HEK293 (cell line): ENCODE measurements around the gene ITGA3.
A peak's percentile ranks its signal among the peaks of the same experiment; 100 is the strongest.

Experiments used
- PBX3 ChIP-seq: sonication (generic); formaldehyde crosslinking; IDR thresholded peaks from 2 replicates; pipeline ENCODE4 v1.8.1; 2022; ENCODE audit warnings: mild to moderate bottlenecking, moderate library complexity, missing genetic modification reagents
- SP2 ChIP-seq: fragments of 450-650 bp; formaldehyde crosslinking; IDR thresholded peaks from 2 replicates; pipeline ENCODE4 v1.5.1; 2016; ENCODE audit warnings: missing biosample characterization, missing genetic modification characterization
- ZBTB49 ChIP-seq: fragments of 450-650 bp; formaldehyde crosslinking; IDR thresholded peaks from 2 replicates; pipeline ENCODE4 v1.5.1; 2016; ENCODE audit warnings: missing biosample characterization, missing genetic modification characterization, low read depth
- ZFP37 ChIP-seq: fragments of 450-650 bp; formaldehyde crosslinking; IDR thresholded peaks from 2 replicates; pipeline ENCODE4 v1.5.1; 2016; ENCODE audit warnings: missing biosample characterization, missing genetic modification characterization
- ZFP41 ChIP-seq: fragments of 450-650 bp; formaldehyde crosslinking; IDR thresholded peaks from 2 replicates; pipeline ENCODE4 v1.5.1; 2016; ENCODE audit warnings: missing biosample characterization, missing genetic modification characterization, borderline replicate concordance
- ZNF184 ChIP-seq: fragments of 450-650 bp; IDR thresholded peaks from 2 replicates; pipeline ENCODE4 v1.5.1; 2018; ENCODE audit warnings: missing biosample characterization, mild to moderate bottlenecking, missing genetic modification characterization
- ZNF239 ChIP-seq: fragments of 450-650 bp; formaldehyde crosslinking; IDR thresholded peaks from 2 replicates; pipeline ENCODE4 v1.5.1; 2016; ENCODE audit warnings: missing biosample characterization, missing genetic modification characterization
- ZNF292 ChIP-seq: fragments of 450-650 bp; formaldehyde crosslinking; IDR thresholded peaks from 2 replicates; pipeline ENCODE4 v1.5.1; 2016; ENCODE audit warnings: low read depth, missing biosample characterization, missing genetic modification characterization, borderline replicate concordance
- ZNF416 ChIP-seq: fragments of 450-650 bp; formaldehyde crosslinking; IDR thresholded peaks from 2 replicates; pipeline ENCODE4 v1.5.1; 2016; ENCODE audit warnings: missing biosample characterization, missing genetic modification characterization
- TF ChIP-seq, protein P1 (sequence below): fragments of 450-650 bp; formaldehyde crosslinking; IDR thresholded peaks from 2 replicates; pipeline ENCODE4 v1.5.1; 2016; ENCODE audit warnings: missing biosample characterization, missing genetic modification characterization
- TF ChIP-seq, protein P2 (sequence below): fragments of 450-650 bp; formaldehyde crosslinking; IDR thresholded peaks from 2 replicates; pipeline ENCODE4 v1.5.1; 2016; ENCODE audit warnings: missing biosample characterization, missing genetic modification characterization
- TF ChIP-seq, protein P3 (sequence below): fragments of 450-650 bp; formaldehyde crosslinking; IDR thresholded peaks from 2 replicates; pipeline ENCODE4 v1.5.1; 2016; ENCODE audit warnings: missing biosample characterization, missing genetic modification characterization
- TF ChIP-seq, protein P4 (sequence below): fragments of 450-650 bp; formaldehyde crosslinking; IDR thresholded peaks from 2 replicates; pipeline ENCODE4; 2016; ENCODE audit warnings: missing biosample characterization, missing genetic modification characterization
- TF ChIP-seq, protein P5 (sequence below): fragments of 450-650 bp; formaldehyde crosslinking; IDR thresholded peaks from 2 replicates; pipeline ENCODE4 v1.5.1; 2016; ENCODE audit warnings: missing biosample characterization, missing genetic modification characterization

GRCh38 chr17:50049636-50050035 is 6.3 kb upstream of the ITGA3 start:
- TF ChIP-seq, protein P1, sequence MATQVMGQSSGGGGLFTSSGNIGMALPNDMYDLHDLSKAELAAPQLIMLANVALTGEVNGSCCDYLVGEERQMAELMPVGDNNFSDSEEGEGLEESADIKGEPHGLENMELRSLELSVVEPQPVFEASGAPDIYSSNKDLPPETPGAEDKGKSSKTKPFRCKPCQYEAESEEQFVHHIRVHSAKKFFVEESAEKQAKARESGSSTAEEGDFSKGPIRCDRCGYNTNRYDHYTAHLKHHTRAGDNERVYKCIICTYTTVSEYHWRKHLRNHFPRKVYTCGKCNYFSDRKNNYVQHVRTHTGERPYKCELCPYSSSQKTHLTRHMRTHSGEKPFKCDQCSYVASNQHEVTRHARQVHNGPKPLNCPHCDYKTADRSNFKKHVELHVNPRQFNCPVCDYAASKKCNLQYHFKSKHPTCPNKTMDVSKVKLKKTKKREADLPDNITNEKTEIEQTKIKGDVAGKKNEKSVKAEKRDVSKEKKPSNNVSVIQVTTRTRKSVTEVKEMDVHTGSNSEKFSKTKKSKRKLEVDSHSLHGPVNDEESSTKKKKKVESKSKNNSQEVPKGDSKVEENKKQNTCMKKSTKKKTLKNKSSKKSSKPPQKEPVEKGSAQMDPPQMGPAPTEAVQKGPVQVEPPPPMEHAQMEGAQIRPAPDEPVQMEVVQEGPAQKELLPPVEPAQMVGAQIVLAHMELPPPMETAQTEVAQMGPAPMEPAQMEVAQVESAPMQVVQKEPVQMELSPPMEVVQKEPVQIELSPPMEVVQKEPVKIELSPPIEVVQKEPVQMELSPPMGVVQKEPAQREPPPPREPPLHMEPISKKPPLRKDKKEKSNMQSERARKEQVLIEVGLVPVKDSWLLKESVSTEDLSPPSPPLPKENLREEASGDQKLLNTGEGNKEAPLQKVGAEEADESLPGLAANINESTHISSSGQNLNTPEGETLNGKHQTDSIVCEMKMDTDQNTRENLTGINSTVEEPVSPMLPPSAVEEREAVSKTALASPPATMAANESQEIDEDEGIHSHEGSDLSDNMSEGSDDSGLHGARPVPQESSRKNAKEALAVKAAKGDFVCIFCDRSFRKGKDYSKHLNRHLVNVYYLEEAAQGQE (tag by site-specific recombination), result no peak
- TF ChIP-seq ZFP41 (tag by site-specific recombination) (no peak), ZNF416 (tag by site-specific recombination) (no peak), ZNF184 (no peak), ZNF239 (tag by site-specific recombination) (no peak), ZBTB49 (tag by site-specific recombination) (no peak), ZNF292 (tag by site-specific recombination) (no peak), ZFP37 (tag by site-specific recombination) (no peak), SP2 (tag by site-specific recombination) (peak; percentile 45; the same call in 1 of the 2 replicates), PBX3 (CRISPR knock-in tag) (no peak)
- TF ChIP-seq, protein P2, sequence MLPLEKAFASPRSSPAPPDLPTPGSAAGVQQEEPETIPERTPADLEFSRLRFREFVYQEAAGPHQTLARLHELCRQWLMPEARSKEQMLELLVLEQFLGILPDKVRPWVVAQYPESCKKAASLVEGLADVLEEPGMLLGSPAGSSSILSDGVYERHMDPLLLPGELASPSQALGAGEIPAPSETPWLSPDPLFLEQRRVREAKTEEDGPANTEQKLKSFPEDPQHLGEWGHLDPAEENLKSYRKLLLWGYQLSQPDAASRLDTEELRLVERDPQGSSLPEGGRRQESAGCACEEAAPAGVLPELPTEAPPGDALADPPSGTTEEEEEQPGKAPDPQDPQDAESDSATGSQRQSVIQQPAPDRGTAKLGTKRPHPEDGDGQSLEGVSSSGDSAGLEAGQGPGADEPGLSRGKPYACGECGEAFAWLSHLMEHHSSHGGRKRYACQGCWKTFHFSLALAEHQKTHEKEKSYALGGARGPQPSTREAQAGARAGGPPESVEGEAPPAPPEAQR (tag by site-specific recombination), result no peak
- TF ChIP-seq, protein P3, sequence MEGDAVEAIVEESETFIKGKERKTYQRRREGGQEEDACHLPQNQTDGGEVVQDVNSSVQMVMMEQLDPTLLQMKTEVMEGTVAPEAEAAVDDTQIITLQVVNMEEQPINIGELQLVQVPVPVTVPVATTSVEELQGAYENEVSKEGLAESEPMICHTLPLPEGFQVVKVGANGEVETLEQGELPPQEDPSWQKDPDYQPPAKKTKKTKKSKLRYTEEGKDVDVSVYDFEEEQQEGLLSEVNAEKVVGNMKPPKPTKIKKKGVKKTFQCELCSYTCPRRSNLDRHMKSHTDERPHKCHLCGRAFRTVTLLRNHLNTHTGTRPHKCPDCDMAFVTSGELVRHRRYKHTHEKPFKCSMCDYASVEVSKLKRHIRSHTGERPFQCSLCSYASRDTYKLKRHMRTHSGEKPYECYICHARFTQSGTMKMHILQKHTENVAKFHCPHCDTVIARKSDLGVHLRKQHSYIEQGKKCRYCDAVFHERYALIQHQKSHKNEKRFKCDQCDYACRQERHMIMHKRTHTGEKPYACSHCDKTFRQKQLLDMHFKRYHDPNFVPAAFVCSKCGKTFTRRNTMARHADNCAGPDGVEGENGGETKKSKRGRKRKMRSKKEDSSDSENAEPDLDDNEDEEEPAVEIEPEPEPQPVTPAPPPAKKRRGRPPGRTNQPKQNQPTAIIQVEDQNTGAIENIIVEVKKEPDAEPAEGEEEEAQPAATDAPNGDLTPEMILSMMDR, result no peak
- TF ChIP-seq, protein P4, sequence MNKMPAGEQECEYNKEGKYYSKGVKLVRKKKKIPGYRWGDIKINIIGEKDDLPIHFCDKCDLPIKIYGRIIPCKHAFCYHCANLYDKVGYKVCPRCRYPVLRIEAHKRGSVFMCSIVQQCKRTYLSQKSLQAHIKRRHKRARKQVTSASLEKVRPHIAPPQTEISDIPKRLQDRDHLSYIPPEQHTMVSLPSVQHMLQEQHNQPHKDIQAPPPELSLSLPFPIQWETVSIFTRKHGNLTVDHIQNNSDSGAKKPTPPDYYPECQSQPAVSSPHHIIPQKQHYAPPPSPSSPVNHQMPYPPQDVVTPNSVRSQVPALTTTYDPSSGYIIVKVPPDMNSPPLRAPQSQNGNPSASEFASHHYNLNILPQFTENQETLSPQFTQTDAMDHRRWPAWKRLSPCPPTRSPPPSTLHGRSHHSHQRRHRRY (tag by site-specific recombination), result no peak
- TF ChIP-seq, protein P5, sequence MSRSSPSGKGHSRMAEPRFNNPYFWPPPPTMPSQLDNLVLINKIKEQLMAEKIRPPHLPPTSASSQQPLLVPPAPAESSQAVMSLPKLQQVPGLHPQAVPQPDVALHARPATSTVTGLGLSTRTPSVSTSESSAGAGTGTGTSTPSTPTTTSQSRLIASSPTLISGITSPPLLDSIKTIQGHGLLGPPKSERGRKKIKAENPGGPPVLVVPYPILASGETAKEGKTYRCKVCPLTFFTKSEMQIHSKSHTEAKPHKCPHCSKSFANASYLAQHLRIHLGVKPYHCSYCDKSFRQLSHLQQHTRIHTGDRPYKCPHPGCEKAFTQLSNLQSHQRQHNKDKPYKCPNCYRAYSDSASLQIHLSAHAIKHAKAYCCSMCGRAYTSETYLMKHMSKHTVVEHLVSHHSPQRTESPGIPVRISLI (tag by site-specific recombination), result no peak
